Smooth muscle cell (in vitro differentiated cells): Measurements from ENCODE around the gene C17orf67. TPM values are rescaled to one million over a fixed set of nuclear protein-coding genes. Genes with fewer than 3 reads are reported as not detected.

Experiments used
- DNase-seq: peaks from one replicate; lab custom pipeline; 2025; ENCODE audit not compliant: unreplicated experiment; lab: John Stamatoyannopoulos, UW
- H2AFZ ChIP-seq: fragments of 200-600 bp; sonication (generic); 2 replicates; pipeline ENCODE4 v1.6.0; 2016; ENCODE audit warnings: antibody characterized with exemption, low read depth, mild to moderate bottlenecking
- H3F3A ChIP-seq: fragments of 200-600 bp; sonication (generic); 2 replicates; pipeline ENCODE4 v1.6.0; 2017; ENCODE audit warnings: antibody characterized with exemption, low read depth
- H3K27ac ChIP-seq: fragments of 200-600 bp; sonication (generic); 2 replicates; pipeline ENCODE4 v1.5.1; 2016; ENCODE audit warnings: low read depth, mild to moderate bottlenecking
- H3K27me3 ChIP-seq: fragments of 200-600 bp; sonication (generic); 2 replicates; pipeline ENCODE4 v1.6.1; 2016; ENCODE audit warnings: low read depth, mild to moderate bottlenecking
- H3K36me3 ChIP-seq: fragments of 200-600 bp; sonication (generic); 2 replicates; pipeline ENCODE4 v1.5.1; 2016; ENCODE audit warnings: low read depth
- H3K4me1 ChIP-seq: fragments of 200-600 bp; sonication (generic); 2 replicates; pipeline ENCODE4 v1.5.1; 2016; ENCODE audit warnings: low read depth
- H3K4me2 ChIP-seq: fragments of 200-600 bp; sonication (generic); 2 replicates; pipeline ENCODE4 v1.6.0; 2016; ENCODE audit warnings: mild to moderate bottlenecking
- H3K4me3 ChIP-seq: fragments of 200-600 bp; sonication (generic); 2 replicates; pipeline ENCODE4 v1.5.1; 2016; ENCODE audit warnings: mild to moderate bottlenecking
- H3K79me2 ChIP-seq: fragments of 200-600 bp; sonication (generic); 2 replicates; pipeline ENCODE4 v1.6.0; 2016; ENCODE audit warnings: low read depth, mild to moderate bottlenecking
- H3K9ac ChIP-seq: fragments of 200-600 bp; sonication (generic); 2 replicates; pipeline ENCODE4 v1.6.0; 2016; ENCODE audit warnings: low read depth
- H3K9me3 ChIP-seq: fragments of 200-600 bp; sonication (generic); replicated peaks from 2 replicates; pipeline ENCODE4 v1.5.1; 2016; ENCODE audit warnings: low read depth
- H4K20me1 ChIP-seq: fragments of 200-600 bp; sonication (generic); 2 replicates; pipeline ENCODE4 v1.6.0; 2016; ENCODE audit warnings: low read depth
- WGBS: methylation state at CpG from one replicate; pipeline ENCODE4 v1.1.7; 2016; ENCODE audit warnings: low lambda C conversion rate; 5-methylcytosine and 5-hydroxymethylcytosine counted together
- polyA plus RNA-seq: library from polyadenylated mRNA; unstranded; fragments of >200 nt; fragmentation: Nextera tagmentation; extraction: Ambion mirVana; gene quantifications from 2 replicates; pipeline ENCODE4 v1.2.1, GENCODE V29; 2016
- total RNA-seq: library from RNA; depleted of rRNA; stranded (reverse); fragments of >200 nt; gene quantifications from 2 replicates; pipeline ENCODE4 v1.2.3, GENCODE V29; 2014
- TF ChIP-seq, protein P1 (sequence below): fragments of 200-600 bp; sonication (generic); IDR thresholded peaks from 2 replicates; pipeline ENCODE4 v1.5.1; 2017; ENCODE audit warnings: borderline replicate concordance, mild to moderate bottlenecking, antibody characterized with exemption; ENCODE audit not compliant: insufficient read depth, poor library complexity, severe bottlenecking

C17orf67 gene
- total and polyA plus RNA-seq, 2 experiments from 2014 or later = 0.47 TPM; not detected in 1

DNA sequence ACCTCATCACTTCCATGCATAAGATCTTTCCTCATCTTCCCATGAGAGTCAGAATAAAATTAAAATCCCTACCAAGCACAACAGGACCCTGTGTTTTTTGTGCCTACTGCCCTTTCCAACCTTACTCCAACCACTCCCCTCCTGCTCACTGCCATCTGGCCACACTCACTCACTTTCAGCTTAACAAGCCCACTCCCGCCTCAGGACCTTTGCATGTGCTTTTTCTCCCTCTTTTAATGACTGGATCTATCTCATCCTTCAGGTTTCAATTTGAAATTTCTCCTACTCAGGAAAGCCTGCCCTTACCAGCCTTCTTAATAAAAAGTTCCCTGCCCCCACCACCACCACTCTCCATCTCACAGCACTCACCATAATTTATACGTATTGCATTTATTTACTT, 14.7 kb downstream of the C17orf67 start:
- no peak overlapping the region for H3K27ac ChIP-seq
- no peak overlapping the region for H3K4me2 ChIP-seq
- H4K20me1 ChIP-seq = no peaks in the 10 kb centered on the region
- H3K9me3 ChIP-seq = no peaks in the 10 kb centered on the region
- H3K36me3 ChIP-seq = no peaks in the 10 kb centered on the region
- no peaks in the 10 kb centered on the region for H3K27me3 ChIP-seq
- no peak for DNase-seq
- no peaks in the 10 kb centered on the region for H3K4me1 ChIP-seq
- no peak overlapping the region for H3K4me3 ChIP-seq
- no peak overlapping the region for H3K9ac ChIP-seq
- H3K79me2 ChIP-seq = no peaks in the 10 kb centered on the region
- H3F3A ChIP-seq = no peaks in the 10 kb centered on the region
- no peak overlapping the region for H2AFZ ChIP-seq
- TF ChIP-seq, protein P1, sequence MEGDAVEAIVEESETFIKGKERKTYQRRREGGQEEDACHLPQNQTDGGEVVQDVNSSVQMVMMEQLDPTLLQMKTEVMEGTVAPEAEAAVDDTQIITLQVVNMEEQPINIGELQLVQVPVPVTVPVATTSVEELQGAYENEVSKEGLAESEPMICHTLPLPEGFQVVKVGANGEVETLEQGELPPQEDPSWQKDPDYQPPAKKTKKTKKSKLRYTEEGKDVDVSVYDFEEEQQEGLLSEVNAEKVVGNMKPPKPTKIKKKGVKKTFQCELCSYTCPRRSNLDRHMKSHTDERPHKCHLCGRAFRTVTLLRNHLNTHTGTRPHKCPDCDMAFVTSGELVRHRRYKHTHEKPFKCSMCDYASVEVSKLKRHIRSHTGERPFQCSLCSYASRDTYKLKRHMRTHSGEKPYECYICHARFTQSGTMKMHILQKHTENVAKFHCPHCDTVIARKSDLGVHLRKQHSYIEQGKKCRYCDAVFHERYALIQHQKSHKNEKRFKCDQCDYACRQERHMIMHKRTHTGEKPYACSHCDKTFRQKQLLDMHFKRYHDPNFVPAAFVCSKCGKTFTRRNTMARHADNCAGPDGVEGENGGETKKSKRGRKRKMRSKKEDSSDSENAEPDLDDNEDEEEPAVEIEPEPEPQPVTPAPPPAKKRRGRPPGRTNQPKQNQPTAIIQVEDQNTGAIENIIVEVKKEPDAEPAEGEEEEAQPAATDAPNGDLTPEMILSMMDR = no peak
- 96% methylated on average over 2 of the region's 2 CpGs for WGBS

DNA sequence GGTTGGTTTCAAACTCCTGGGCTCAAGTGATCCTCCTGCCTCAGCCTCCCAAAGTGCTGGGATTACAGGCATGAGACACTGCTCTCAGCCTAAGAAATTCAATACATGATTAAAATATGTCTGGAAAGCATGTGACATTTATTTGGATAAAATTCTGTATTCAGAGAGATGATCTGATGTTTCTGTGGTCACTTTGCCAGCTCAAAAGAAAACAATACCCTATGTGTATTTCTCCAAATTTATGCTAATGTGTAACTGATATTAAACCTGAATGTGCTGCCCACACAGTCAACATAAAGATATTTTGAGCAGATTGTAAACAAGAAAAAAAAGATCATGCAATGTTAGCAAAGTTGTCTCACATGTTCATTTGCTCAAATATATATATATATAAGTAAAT, 16.7 kb downstream of the C17orf67 start:
- TF ChIP-seq, protein P1 = no peak
- Histone ChIP-seq H3K4me1 (no peaks in the 10 kb centered on the region), H2AFZ (no peak overlapping the region), H3K79me2 (no peaks in the 10 kb centered on the region), H3K9ac (no peak overlapping the region), H3K36me3 (no peaks in the 10 kb centered on the region), H3K9me3 (no peaks in the 10 kb centered on the region), H3K4me3 (no peak overlapping the region), H3K27ac (no peak overlapping the region), H3K27me3 (no peaks in the 10 kb centered on the region), H4K20me1 (no peaks in the 10 kb centered on the region), H3F3A (no peaks in the 10 kb centered on the region), H3K4me2 (no peak overlapping the region)
- DNase-seq = no peak

DNA sequence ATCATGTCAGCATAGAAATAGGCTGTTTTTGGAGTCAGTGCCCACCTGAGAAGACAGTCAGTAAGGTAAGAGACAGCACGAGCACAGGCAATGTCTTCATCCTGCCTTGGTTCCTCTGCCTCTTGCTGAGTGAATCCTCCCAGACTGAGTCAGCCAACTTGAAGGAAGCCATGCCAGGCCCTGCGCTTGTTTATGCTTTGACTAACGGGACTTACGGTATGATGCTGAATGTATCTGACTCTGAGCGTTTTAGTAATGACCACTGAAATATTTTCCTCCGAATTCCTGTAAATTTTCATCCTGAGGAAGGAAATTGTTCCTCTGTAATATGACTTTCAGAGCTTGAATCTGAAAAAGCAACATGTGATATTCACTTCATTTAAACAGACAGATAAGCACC, 18.0 kb downstream of the C17orf67 start:
- H3K36me3 ChIP-seq = no peaks in the 10 kb centered on the region
- H3F3A ChIP-seq = no peaks in the 10 kb centered on the region
- H3K79me2 ChIP-seq = no peaks in the 10 kb centered on the region
- no peaks in the 10 kb centered on the region for H3K27me3 ChIP-seq
- H3K27ac ChIP-seq = no peak overlapping the region
- H3K9me3 ChIP-seq = no peaks in the 10 kb centered on the region
- no peak for DNase-seq
- no peak overlapping the region for H3K4me3 ChIP-seq
- no peaks in the 10 kb centered on the region for H3K4me1 ChIP-seq
- H3K4me2 ChIP-seq = no peak overlapping the region
- H2AFZ ChIP-seq = peak overlapping the region; percentile 9
- WGBS = 56% methylated on average over 6 of the region's 6 CpGs
- no peaks in the 10 kb centered on the region for H4K20me1 ChIP-seq
- H3K9ac ChIP-seq = no peak overlapping the region
- TF ChIP-seq, protein P1 = no peak

DNA sequence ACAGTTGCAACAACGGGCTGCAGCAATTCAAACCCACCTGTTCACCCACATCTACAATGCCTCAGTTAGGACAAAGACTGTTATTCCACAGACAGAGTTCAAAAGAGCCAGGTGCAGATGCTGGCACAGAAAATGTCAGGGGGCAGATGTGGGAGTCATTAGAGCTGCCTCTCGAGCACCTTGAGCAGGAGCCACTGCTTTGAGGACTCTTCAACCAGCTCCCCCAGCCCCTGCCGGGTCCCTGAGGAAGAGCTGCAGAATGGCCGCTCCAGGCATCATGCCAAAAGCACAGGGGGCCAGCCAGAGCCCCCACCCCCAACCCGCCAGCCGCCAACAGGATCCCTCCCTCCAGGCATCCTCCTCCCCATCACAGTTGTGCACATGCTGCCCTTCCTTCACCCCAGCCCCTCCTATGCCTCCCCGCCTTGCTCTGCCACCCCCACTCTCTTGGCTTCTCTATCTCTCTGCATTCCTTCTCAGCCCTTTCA, 20.8 kb downstream of the C17orf67 start:
- H3K9ac ChIP-seq = no peak overlapping the region
- no peaks in the 10 kb centered on the region for H4K20me1 ChIP-seq
- no peak overlapping the region for H2AFZ ChIP-seq
- H3K27ac ChIP-seq = no peak overlapping the region
- DNase-seq = no peak
- no peaks in the 10 kb centered on the region for H3K4me1 ChIP-seq
- H3K36me3 ChIP-seq = no peaks in the 10 kb centered on the region
- TF ChIP-seq, protein P1 = no peak
- no peaks in the 10 kb centered on the region for H3K27me3 ChIP-seq
- no peak overlapping the region for H3K4me3 ChIP-seq
- no peak overlapping the region for H3K4me2 ChIP-seq
- no peaks in the 10 kb centered on the region for H3K79me2 ChIP-seq
- H3F3A ChIP-seq = no peaks in the 10 kb centered on the region
- WGBS = 85% methylated on average over 4 of the region's 7 CpGs
- no peaks in the 10 kb centered on the region for H3K9me3 ChIP-seq
